DMS79 (cell line): ENCODE data around the gene FRMD4A.
"Not testable (repeated sequence)": the region's sequence is repeated elsewhere in the genome, so short reads cannot be mapped to it uniquely, and the experiment has no call there.

Experiments used
- DNase-seq: peaks from one replicate; lab custom pipeline; 2025; lab: John Stamatoyannopoulos, UW

Gene FRMD4A

DNA sequence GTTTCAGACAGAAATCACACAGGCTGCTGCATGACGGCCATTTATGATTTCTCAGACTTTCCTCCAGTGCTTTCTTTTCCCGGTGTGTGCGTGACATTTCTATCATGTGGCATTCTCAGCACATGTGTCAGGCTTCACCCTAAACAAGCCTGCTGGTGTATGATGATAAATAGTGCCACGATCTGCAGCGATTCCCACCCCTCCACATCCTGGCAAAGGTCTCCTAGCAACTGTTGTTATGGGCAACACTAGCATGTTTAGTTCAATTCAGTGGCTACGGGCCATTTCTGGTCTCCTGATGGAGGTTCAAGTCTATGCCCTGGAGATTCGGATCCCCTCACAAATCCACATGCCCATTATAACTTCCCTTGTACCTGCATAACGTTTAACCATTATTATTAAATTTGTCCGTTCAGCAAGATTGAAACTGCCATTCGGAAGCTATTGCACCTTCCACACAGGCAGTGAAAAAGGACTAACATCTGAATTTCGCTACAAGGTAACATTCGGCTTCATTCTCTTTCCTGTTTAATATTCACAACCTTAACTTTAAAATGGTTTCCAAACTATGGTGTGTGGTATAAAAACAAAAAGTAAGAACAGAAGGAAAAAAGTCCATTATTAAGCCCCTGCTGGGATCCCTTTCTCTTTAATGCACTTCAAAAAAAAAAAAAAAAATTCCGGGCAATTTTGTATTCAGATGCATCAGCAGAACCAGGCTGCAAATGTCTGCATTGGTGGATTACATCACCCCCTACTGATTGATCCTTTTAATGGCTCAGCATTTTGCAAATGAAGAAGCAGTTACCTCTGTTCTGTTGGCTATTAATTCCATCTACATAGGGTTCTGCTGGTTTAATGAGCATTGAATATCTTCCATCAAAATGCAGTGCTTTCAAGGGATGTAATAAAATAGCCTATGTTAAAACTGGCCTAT, 90.2 kb downstream of the FRMD4A start:
- no peak for DNase-seq

DNA sequence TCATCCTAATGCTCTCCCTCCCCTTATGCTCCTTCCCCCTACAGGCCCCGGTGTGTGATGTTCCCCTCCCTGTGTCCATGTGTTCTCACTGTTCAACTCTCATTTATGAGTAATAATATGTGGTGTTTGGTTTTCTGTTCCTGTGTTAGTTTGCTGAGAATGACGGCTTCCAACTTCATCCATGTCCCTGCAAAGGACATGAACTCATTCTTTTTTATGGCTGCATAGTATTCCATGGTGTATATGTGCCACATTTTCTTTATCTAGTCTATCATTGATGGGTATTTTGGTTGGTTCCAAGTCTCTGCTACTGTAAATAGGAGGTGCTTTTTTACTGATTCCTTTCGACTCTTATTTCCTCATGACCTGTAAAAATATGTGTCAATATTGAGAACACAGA, 92.1 kb downstream of the FRMD4A start:
- not testable (repeated sequence) for DNase-seq

DNA sequence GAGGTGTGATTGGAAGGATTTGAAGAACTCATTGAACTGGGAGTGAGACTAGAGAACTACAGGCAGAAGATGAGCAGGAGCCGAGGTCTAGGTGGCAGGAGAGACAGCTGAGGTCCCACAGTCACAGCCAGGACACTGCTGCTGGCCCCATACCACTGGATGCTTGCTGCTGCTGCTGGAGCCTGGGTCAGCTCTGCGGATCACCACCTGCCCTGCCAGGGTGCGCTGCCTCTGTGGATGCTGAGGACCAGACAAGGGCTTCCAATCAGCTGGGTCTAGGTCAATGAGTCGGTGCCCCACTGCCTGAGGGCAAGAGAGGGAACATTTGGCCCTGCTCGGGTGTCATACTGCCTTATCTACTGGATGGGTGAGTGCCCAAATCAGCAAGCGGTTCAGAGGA, 94.4 kb downstream of the FRMD4A start:
- DNase-seq: no peak

DNA sequence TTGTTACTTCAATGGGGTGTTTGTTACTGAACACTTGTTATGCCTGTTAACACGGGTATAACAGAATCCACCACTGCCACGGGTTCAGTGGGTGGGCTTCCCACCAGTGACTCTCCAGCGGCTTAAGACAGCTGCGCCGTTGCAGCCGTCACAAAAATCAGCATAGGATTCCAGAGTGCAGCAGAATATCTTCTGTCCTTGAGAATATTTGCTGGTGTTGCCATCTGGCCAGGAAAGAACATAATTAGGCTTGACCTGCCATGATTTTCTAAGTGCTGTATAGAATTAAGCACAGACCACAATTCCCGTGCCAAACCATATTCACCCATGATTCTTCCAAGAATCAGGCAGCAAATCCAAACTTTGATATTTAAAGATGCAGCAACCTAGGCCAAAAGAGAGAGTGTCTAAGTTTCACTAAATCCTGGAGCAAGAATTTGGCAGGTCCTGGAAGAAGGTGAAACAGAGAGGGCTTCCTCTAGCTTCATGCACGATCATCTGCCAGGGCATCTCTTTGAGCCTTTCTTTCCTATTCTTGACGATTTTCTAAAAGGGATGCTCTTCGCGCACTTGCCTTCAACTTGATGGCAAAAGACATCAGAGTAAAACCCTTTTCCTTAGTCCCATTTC, 95.0 kb downstream of the FRMD4A start:
- DNase-seq: no peak

DNA sequence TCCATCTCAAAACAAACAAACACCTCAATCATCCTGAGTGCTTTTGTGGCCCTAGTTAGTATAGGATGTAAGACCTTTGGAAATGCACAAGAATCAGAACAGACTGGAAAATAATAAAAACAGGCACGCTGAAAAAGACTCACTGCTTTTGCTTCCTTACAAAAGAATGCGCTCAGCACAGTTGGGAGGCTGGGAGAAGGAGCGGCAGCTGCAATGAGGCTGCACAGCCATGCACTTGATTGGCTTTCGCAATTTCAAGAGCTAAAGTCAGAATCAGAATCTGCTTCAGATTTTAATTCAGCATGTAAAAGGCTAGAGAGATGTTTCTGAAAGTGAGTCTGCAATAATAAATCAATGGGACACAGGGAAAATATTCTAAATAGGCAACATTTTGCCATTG, 97.2 kb downstream of the FRMD4A start:
- DNase-seq: no peak

DNA sequence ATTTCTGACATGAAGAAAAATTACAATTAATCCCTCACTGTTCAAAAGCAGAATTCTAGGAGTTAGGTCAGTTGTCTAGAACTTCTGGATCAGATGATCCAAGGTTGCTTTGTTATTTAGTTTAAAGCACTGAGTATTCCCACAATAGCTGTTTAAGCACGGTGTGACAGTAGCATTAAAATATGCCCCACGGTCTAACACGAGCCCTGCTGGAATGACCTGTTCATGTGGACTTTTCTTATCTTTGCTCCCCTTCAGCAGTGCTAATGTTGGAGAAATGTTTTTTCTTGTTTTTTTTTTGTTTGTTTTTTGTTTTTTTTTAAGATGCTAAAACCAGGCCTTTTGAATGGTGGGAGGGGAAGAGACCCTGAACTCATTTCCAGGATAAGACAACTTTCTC, 101.9 kb downstream of the FRMD4A start:
- DNase-seq: not testable (repeated sequence)

DNA sequence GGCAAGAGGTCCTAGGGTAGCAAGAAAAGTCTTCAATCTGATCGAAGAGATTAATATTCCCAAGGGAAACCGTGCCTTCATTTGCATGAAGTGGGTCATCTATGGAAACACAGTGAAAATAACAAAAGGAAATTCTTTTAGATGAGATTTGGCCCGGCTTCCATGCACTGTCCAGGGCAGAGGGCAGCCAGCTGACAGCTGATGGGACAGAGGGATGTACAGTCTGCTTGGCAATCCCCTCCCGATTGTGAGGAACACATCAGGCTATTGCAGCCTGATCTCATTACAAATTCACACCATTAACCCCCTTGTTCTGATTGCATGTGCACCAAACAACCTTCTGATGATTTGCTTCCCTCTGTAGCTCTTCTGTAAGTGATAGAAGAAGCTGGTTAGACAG, 105.3 kb downstream of the FRMD4A start:
- DNase-seq: no peak

DNA sequence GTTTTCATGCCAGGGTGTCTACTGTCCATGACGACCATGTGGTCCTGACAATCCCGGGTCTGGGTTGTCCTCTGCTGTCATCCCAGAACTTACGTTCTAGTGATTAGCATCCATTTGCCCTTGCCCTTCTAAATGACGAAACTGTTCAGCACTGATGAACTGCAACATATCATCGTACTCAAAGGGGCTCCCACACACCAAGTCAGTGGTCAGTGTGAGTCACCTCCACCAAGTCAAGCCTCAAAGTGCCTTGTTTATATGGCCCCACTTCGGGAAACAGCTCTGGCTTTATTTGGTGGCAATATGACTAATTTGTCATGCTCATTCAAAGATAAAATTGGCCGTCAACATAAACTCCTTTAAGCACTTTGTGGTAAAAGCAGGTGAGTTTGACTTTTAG, 110.7 kb downstream of the FRMD4A start:
- no peak for DNase-seq

DNA sequence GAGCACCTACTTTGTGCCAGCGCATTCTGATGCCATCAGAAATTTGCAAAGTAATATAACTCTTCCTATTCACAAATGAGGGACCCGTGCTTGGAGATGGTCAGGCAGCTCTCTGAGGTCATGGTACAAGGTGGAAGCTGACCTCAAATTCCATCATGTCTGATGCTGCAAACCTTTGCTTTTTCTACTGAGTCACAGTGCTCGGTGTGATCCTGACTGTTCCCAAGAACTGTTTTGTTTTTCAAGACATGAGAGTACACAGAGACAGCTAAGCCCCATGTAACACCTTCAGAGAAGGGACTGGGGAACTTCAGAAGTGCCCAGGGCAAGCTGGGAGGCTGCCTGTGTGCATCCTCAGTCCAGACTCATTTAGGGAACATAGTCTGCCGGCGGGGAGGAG, 111.3 kb downstream of the FRMD4A start:
- DNase-seq: no peak

DNA sequence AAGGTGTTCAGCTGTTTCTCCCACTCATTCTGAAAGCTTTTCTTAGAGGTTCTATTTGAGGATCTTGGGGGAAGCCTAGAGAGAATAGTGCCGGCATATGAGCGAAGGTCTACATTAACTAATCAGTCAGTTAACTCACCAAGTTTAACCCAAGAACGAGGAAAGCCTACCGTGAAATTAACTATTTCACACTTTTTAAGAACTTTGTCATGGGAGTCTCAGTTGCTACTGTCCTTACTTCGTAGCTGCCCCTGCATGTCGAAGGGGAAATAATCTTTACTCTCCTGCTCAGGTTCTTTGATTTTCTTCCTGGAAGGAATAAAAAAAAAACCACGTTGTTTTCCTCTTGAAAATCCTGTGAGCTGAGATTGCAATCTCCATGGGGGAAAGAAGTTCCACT, 115.1 kb downstream of the FRMD4A start:
- DNase-seq: no peak

DNA sequence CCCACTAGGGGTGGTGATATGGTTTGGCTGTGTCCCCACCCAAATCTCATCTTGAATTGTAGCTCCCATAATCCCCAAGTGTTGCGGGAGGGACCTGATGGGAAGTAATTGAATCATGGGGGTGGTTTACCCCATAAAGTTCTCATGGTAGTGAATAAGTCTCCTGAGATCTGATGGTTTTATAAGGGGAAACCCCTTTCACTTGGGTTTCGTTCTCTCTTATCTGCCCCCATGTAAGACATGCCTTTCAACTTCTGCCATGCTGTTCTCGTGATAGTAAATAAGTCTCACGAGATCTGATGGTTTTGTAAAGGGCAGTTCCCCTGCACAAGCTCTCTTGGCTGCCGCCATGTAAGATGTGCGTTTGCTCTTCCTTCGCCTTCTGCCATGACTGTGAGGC, 117.0 kb downstream of the FRMD4A start:
- not testable (repeated sequence) for DNase-seq

DNA sequence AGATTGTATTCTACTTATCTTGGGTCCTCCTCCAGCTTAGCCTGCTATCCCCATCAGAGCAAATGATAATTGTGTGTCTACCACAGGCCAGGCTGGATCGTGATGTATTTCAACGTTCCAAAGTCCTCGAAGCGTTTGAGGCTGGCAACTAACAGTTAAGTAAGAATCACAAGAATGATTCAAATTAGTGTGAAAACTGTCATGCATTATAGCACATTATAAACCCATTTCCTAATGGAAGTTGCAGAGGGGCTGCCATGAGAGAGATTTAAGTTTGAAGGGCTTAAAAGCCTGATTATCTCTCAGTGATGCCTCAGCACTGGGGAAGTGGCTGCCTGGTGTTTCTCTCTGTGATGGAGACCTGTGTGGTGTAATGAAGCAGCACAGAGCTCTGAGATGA, 119.1 kb downstream of the FRMD4A start:
- no peak for DNase-seq

DNA sequence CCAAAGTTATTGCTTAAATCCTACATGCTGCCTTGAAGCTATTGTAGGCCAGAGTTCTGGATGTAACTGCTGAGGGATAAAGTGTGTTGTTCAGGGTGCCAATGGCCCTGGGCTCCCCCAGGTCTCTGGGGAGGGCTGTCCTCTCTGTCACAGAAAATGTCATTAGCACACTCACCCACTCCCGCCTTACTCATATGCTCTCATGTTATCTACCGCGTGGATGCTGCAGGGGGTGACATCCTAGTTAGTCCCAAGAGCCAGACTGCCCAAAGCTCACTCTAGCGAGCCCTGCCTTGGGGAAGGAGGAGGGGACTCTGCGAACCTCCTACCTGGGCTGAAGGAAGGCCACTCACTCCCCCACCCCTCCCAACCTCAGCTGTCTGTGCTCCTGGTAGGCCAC, 122.5 kb downstream of the FRMD4A start:
- no peak for DNase-seq

DNA sequence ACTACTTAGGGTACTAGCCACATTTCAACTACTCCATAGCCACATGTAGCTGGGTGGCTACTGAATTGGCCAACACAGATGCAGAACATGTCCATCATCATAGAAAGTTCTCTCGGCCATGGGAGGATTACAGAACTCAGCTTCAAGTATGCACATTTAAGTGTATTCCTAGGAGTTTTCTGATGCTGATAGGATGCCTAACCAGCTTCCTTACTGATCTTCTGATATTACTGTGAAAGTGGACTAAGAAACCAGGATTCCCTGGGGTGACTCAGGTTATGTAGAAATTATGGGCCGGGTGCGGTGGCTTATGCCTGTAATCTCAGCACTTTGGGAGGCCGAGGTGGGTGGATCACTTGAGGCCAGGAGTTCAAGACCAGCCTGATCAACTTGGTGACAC, 125.5 kb downstream of the FRMD4A start:
- no peak for DNase-seq

DNA sequence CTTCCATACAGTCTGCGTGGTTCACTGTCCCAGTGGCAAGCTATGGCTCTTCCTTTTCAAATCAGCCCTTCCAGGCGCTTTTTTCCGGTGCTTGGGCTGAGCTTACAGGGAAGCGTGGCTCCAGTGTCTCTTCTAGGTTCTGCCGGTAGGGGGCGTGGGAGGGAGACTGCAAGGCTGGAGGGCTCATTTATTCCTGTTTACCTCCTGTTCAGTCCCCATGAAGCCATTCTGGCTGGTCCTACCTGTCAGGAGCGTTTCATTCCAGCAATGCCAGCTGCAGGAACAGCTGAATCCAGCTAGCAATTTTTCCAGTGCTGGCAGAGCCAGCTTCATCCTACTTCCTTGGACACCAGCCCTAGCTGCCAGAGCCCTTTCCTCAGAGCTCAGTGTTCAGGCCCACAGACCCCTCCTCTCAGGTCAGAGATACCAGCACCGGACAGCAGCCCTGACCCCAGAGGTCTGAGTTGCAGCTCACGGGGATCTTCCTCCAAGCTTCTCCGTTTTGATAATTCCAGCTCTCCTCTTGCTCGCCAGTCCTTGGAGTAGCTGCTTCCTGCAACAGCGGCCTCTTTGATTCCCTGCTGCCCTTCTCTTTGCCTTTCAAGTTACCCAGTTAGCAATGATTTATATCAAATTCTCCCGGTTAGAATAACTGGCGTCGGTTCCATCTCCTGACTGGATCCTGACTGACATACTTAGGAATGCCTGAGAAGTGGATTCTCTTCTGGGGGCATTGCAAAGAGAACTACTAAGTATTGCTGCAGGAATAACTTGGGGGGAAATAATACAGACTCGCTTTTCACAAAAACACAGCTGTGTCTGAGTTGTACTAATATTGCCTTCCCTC, 129.8 kb downstream of the FRMD4A start:
- DNase-seq: no peak

DNA sequence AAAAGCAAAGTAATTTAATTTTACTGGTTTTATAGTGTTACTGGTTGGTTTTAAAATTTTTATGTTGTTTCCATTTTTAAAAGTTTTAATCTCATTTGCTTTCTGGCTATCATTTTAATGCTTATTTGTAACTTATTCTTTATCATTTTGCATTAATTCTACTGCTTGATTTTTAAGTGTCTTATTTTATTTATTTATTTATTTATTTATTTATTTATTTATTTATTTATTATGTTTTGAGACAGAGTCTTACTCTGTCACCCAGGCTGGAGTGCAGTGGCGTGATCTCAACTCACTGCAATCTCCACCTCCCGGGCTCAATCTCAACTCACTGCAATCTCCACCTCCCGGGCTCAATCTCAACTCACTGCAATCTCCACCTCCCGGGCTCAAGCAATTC, 131.6 kb downstream of the FRMD4A start:
- not testable (repeated sequence) for DNase-seq

DNA sequence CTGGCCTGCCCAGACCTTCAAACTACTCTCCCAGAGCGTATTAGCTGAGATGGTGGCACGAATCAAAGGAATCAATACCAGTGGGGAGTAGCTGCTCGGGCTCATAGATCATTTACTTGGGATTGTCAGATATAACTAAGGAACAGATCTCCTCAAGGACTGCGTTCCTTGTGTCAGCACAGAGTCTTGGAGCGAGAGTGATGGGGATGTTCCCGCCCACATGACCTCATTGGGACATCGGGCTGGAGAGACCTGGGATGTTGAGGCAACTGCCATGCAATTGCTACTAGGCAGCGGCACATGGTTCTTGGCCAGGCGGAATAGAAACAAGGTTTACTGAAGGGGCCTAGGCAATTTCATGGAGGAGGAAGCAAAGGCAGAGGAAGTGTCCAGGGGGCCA, 132.6 kb downstream of the FRMD4A start:
- no peak for DNase-seq

DNA sequence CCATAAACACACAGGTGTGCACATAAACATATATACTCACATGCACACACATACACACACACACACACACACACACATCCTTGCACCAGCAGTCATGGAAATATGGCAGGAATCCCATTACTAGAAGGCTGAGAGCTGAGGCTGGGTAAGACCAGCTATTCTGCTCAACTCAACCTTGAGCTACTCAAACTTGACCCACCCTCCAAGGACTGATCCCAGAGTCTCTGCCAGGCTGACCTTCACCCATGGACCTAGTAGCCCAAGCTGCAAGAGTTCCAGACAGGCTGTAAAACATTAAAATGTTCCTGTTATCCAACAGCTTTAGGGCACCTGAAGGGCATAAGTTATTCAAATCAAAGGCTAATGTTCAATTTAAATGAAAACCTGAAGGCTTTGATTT, 134.6 kb downstream of the FRMD4A start:
- no peak for DNase-seq

DNA sequence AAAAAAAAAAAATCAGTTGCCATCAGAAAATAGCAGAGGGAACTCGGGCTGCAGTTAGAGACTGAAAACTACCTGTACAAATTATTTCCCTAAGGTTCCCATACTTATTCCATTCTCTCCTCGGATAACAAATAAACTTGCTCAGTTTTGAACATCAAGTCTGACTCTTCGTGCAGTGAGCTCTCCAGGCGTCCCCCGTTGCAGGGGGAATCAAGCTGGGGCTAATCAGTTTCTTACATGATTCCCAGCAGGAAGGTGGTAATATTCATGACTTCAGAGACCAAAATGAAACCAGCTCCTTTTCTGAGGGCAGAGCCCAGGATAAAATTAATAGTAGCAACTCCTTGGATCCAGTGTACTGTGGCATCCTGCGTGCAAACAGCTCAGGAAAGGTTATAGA, 135.3 kb downstream of the FRMD4A start:
- no peak for DNase-seq

DNA sequence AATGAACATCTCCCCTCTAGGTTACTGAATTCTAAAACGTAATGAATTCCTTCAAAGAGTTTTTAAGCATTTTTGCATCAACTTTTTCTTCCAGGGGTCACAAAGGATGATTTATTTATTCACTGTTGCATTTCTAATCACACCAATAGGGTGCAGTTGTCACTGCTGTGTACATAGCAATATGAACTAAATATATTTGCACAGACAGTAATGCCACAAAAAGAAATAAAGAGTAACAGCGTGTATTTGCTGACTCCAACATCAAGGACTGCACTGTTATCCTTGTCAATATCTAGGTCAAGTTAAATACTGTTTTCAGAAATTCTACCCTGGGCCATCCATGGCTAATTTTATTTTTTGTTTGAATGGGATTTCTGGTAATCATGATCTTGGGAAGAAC, 138.0 kb downstream of the FRMD4A start:
- DNase-seq: no peak

DNA sequence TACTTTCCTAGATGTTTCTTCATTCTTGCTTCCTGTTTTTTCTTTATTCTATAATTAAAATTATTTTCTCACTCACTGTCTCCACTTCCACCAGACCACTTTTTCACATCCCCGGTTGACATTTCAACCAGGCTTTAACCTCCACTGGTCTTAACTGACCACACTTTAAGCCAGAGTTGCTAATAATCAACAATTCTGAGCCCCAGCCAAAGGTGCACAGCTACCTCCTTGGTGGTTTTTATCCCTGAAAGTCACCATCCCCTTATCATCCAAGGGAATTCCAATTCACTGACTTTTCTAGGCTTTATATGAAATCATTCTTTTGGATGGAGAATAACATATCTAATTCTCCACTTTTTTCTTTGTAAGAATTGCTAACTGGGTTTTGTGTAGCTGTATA, 138.9 kb downstream of the FRMD4A start:
- no peak for DNase-seq

DNA sequence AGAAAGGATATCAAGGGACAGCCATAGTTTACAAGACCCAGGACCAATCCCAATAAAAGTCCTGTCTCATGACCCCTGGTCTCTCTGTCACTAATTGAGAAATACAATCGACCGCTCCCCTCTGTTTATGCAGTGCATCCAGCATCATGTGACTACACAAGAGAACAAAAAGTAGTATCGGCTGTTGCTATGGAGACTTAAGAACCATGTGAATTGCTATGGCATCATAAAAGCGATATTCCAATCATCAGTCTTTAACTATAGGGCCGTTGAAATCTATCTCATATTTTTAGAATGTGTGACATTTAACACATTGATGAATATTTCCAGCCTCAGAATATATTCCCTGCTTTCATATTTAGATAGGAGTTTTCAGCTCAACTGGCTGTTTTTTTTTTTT, 139.3 kb downstream of the FRMD4A start:
- no peak for DNase-seq

DNA sequence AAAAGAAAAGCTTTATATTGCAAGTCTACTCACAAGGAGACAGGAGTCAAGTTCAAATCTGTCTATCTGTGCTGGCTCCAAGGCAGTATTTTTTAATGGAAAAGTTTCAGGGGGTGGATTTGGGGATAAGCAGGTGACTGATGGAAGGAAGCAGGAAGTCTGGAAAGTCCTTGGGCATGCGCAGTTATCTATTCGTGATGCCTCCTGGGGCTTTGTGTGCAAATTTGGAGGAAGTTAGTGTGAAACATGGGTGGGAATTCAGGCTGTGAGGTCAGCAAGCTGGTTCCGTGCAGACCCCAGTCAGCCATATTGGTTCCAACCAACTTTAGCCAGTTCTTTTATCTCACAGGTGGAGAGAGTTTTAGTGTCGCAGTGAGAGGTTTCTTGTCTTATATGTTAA, 140.0 kb downstream of the FRMD4A start:
- no peak for DNase-seq
